Liver (tissue), 3 donors: Measurements from ENCODE around the gene ALG9.
A peak's percentile ranks its signal among the peaks of the same experiment; 100 is the strongest.

Source experiments
- CTCF ChIP-seq: fragments of 150-350 bp; IDR thresholded peaks from 2 replicates; pipeline ENCODE4 v1.5.1; 2017; ENCODE audit warnings: improper control_type of control experiment, low read depth, low read length; ENCODE audit not compliant: missing input control
- FOXA2 ChIP-seq: IDR thresholded peaks from 2 replicates; pipeline ENCODE4 v1.6.1; 2016; ENCODE audit warnings: antibody characterized with exemption
- GABPA ChIP-seq, 2 donors: IDR thresholded peaks in 1 of 2; conservative IDR thresholded peaks in 1 of 2; 2 replicates each; pipeline ENCODE4 v1.6.1; 2016; ENCODE audit warnings: antibody characterized with exemption in 2 of 2, mild to moderate bottlenecking in 1 of 2, moderate library complexity in 1 of 2
- HNF4G ChIP-seq: IDR thresholded peaks from 2 replicates; pipeline ENCODE4 v1.6.1; 2016; ENCODE audit warnings: antibody characterized with exemption
- MAX ChIP-seq: IDR thresholded peaks from 2 replicates; pipeline ENCODE4 v1.6.1; 2016; ENCODE audit warnings: antibody characterized with exemption
- RAD21 ChIP-seq, 2 donors: IDR thresholded peaks; 2 replicates each; pipeline ENCODE4 v1.6.1; 2016; ENCODE audit warnings: antibody characterized with exemption in 2 of 2, mild to moderate bottlenecking in 2 of 2
- REST ChIP-seq: IDR thresholded peaks from 2 replicates; pipeline ENCODE4 v1.6.1; 2016; ENCODE audit warnings: antibody characterized with exemption, mild to moderate bottlenecking
- RXRA ChIP-seq, 2 donors: IDR thresholded peaks; 2 replicates each; pipeline ENCODE4 v1.6.1; 2017 to 2018; ENCODE audit warnings: antibody characterized with exemption in 2 of 2, mild to moderate bottlenecking in 1 of 2
- SP1 ChIP-seq: IDR thresholded peaks from 2 replicates; pipeline ENCODE4 v1.6.1; 2018; ENCODE audit warnings: antibody characterized with exemption, mild to moderate bottlenecking
- TAF1 ChIP-seq: conservative IDR thresholded peaks from 2 replicates; pipeline ENCODE4 v1.6.1; 2016; ENCODE audit warnings: antibody characterized with exemption, mild to moderate bottlenecking
- YY1 ChIP-seq: IDR thresholded peaks from 2 replicates; pipeline ENCODE4 v1.6.1; 2016; ENCODE audit warnings: antibody characterized with exemption, mild to moderate bottlenecking
- donor health status: healthy.
- donor health status: healthy.

- TF ChIP-seq YY1 (peak; percentile 70), CTCF (no peak), REST (peak; percentile 49), MAX (no peak), HNF4G (no peak), RXRA (IDR thresholded peaks at IDR 0.05) (peak; percentile 98 to 99), SP1 (peak; percentile 76), RAD21 (IDR thresholded peaks at IDR 0.05) (peak; percentile 24 to 37), TAF1 (no peak), FOXA2 (peak; percentile 36), GABPA (IDR thresholded peaks at IDR 0.05 in 1 of 2, conservative IDR thresholded peaks at IDR 0.05 in 1 of 2) (no peak)
Measured at GRCh38 chr11:111860257-111860656, 11.1 kb downstream of the ALG9 start.
